ENCODE results near the gene SCN7A.
"Not testable (repeated sequence)": the region's sequence is repeated elsewhere in the genome, so short reads cannot be mapped to it uniquely, and the experiment has no call there.

Gene SCN7A

DNA sequence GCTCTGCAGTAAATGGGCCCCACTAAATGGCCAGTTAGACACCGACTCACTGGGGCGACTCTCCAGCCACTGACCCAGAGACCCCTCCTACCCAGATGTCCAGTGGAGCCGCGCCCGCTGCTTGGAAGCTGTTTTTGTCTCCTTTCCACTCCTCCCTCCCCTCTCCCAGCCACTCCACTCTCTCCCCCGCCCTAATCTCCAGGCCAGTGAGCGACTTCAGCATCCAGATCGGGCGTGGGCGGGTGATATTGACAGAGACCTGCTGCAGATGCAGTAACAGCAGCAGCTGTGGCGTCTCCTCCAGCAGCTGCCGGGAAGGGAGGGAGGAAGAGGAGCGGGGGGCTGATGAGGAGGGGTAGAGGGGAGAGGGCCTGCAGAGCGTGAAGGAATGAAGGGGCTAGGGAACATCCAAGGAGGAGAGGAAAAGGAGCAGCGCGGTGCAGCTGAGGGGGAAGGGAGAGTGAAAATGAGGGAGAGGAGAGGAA is at the start of gene SCN7A:
TSS of gene SCN7A (minus strand) at position 110 of the 485 bp plus-strand sequence. CDS start 16,553 bp downstream, outside the sequence.
- no peak for DNase-seq

DNA sequence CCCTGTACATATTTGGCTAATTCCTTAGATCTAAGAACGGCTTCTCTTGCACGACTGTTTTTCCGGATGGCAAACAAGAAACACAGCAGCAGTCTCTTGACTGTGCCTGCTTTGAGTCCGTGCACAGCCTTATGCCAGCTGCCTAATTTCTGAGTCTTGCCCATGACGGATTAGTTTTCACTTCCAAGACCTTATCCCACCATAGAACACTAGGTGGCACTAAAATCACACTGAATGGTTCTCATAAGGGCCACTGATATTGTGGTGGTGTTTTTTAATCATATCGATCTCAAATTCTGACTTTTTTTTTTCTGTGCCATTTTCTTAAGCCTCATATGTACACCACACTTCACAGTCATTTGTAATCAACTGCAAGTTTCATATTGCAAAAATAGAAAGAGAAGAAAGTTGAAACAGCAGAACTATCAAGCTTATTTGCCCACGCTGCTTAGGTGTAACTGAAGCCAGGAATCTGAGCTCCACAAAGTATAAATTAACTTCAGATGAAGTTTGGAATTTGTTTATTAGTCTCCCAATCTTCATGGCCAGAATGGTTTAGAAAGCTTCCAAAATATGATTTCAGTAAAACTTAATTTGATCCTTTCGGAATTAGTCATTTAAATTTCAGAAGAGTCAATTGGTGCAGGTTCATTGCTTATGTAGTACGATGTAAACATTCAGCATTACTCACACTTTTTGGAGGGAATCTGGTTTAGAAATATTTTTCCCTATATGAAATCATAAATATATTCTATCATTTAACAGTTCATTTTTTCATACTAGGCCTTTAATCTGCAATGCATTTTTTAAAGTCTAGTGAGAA is 45.5 kb upstream of the SCN7A start:
- no peak for DNase-seq

DNA sequence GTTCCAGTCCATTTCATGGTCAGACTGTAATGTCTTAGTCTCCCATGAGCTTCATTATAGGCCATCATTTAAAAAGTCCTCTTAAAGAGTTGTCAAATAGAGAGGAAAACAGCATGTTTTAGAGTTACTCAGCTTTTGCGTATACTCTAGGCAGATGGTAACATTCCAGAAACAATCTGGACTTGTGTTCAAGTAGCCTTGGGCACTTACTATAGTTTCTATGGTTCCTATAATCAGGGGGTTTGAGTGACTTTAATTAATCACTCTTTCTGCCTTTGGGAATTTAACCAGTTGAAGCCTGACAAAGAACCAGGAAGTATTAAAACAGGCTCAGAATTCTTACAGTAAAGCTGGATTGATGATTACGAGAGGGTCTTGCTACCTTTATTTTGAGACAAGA is 42.1 kb upstream of the SCN7A start:
- no peak for DNase-seq

DNA sequence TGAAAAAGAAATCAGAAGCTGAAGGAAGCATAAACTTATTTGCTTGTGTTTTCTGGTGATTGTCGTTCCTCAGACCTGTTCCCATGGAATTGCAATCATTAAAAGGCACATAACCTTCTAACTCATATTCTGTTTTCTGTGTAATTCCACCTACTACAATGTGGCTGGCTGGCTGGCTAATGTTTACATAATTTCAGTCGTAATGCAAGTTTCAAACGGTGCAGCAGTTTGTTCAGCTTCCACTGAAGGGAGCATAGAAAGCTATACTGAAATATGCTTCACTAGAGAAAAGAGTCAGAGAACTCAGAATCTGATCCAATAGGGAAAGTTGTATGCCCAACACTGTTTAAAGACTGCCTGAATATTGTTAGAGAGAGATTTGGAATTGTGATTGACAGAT is 27.1 kb upstream of the SCN7A start:
- no peak for DNase-seq

DNA sequence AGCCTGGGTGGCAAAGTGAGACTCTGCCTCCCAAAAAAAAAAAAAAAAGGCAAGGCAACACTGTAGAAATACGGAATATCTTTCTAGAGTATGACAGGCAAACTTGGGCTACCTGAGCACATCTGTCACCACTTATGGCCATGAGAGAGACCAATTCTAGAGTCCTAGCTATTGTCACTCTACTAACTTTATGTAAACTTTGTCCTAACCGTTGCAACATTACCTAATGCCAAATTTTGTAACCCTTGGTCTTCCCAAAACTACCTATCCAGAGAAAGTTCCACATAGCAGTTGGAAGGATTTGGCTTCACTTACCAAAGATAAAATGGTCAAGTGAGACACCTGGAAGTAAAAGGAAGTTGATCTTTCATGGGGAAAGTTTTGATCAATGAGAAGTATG is 26.6 kb upstream of the SCN7A start:
- DNase-seq: no peak

DNA sequence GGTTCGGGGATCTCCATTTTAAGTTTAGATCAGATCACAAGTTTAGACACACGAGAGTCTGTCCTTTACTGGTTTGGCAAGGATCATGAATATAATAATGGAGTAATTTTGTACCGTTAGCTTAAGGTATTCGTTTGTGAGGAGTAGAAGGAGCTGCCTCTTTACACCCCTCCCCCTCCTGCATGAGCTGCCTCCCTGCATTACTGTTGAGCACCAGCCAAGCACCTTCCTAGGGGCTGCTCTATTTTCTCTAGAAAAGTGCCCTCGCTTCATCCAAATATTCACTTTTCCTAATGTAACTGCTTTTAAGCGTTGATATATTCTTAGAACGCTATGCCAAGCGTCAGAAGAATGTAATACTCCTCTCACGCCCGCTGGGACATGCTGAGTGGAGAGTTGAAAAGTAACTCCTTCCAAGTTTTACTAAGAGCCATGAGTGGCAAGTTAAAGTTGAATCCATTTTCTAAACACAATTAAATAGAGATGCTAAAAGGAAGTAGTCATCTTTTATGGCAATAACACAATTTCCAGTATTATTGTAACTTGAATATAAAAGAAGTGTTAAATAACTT is 25.4 kb upstream of the SCN7A start:
- DNase-seq: no peak

DNA sequence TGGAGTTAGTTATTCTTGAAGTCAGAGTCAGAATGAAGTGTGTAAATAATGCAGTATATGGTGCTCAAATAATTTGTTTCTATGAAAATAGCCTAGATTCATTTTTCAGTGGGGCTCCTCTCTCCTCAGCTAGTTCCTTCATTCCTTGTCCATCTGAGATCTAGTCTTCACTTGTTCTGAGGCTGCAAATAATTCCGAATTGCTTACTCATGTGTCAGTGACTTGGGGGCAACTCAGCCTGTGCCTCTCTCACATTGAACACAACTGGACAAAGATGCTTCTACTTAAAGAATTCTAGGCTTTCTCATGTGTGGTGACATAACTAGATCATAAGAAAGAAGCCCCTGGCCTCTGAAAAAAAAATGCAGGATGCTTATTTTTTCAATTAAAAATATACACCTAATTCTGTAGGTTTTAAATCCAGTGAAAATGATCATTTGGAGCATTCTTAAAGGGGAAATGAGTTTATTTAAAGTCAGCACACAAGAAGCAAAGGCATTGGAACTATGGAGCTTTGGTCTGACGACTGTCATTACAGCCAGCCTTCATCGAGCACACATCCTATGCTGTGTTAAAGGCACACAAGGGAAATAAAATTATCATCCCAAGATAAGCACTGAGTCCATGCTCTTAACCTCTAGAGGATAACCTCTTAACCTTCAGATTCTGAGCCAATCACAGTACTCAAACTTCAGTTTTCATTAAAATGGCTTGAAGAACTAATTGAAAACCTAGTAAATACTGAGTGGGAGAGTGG is 24.8 kb upstream of the SCN7A start:
- DNase-seq: no peak

DNA sequence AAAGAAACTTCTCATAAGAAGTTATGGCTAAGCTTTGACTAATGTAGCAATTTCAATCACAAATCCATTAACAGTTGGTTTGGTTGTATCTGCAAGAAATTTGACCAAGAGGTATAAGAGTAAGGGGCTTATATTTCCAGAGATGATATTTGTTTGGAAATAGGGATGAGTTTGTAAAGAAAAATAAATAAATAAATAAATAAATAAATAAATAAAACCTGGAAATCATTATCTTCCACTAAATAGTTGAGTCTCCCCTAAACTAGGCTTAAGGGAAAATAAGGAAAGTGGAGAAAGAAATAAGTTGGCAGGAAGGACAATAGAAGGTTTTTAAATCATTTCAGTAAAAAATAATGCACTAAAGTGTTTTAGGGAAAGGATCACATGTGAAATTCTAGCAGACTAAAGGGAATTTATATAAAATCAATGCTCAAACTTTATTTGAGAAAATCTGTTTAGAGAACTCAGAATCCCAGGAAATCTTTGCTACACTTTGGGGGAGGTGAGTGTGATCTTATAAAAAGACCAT is 23.5 kb upstream of the SCN7A start:
- DNase-seq: no peak

DNA sequence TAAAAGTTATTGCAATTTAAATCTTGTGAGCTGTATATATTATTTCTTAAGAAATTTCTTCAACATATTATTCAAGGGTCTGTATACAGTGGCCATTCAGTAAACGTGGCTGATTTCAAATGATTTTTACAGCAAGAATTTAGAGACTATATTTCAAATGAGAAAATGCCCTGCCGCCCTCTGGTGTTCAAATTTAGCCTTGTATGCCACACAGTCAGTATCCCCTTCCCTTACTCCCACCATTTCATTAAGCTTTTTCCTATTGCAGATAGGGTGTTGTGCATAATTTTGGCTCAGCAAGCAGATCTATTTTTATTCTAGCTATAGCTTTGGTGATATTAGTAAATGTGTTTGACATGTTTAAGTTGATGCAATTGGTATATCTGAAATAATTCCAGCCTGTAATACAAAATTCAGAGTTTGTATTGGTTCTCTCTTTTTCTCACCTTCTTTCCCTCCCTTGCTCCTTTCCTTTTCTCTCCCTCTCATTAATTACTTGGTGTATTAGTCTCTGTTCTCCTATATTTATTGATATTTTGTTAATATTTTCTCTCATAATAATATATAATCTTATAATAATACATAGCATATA is 22.8 kb upstream of the SCN7A start:
- no peak for DNase-seq

DNA sequence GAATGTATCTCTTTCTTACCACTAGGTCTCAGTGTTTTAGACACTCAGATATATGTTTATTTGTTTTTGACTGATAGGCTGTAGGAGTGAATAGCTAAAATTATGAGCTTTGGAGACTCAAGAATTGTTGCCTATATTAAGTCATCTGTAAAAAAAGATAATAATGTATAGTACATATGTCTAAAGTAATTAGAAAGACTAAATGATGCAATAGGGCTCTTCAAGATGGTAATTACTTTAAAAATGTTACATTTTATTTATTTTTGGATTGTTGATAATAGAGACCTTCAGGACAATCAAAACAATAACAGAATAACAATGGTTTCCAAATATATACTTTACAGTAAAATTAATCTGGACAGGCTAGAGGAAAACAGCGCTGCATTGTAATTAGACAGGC is 19.9 kb upstream of the SCN7A start:
- no peak for DNase-seq

DNA sequence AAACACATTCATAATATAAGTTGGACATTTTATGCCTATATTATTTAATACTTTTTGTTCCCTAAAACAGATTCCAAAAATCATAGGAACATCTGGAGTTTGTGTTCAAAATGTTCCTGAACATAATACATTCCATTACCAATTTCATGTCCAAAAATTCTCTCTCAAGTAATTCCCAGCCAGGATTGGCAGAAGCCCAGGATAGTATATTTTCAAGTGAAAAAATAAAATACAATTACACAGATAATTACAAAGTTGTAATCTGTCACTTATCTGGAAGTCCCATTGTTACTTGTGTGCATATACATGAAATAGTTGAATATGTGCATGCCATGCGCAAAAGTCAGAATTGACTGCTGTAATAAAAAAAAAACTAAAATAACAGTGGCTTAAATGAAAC is 5.2 kb upstream of the SCN7A start:
- DNase-seq: no peak

DNA sequence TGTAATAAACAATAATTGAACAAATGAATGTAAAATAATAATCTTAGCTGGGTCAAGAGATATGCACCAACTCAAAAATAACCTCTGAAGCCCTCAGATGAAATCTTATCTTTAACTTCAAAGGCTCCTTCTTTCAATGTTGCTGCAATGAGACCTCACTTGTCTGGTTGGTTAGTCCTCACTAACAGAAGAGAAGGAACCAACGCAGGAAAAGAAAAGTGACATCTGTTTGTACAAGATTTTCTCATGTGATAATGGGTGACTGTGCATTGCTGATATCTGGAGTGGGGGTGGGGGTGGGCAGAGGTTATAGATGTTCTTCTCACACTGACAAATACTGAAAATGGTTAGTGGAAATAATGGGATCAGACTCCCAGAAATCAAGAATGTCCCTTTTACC is 2.6 kb downstream of the SCN7A start:
- DNase-seq: no peak

DNA sequence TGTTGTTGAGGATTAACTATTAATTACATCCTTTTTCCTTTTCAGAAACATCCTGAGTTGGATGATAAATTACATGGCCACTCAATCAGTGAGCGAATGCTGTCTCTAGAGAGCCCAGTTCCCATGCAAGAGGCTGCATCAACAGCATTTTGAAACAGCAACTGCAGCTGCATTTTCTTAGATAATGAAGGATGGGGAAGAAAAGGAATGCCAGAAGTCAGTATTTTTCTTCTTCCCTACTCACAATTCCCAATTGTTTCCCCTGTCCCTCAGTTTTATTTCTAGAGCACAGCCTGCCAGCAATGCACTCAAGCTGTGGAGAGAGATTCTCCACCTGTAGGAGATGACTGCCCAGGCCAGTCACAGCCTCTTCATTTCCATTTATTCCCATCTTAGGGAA is 6.9 kb downstream of the SCN7A start:
- no peak for DNase-seq

DNA sequence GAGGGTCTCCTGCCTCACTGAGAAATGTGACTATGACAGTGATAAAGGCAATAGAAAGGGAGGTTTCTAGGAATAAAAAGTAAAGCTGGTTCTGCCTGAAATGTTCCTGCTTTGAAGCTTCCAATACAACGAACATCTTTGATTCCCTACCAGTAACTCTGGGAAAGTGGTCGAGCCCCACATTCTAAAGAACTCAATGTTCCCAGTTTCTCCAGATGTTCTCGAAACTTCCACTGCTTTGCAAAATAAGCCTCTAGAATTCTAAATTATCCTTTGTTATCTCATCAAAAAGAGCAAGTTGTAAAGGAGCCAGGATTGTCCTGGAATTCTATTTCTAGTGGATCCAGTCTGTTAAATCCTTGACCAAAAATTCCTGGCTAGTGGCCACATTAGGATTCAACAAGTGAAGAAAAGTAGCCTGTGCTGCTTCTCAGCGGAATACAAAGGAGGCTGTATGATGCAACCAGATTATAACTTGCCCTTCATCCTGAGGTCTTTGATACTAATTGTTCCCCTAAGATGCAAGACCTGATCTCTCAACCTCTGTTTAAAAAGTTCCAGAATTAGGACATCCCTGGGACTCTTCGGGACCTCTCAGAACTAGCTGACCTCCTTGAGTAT is 8.4 kb downstream of the SCN7A start:
- no peak for DNase-seq

DNA sequence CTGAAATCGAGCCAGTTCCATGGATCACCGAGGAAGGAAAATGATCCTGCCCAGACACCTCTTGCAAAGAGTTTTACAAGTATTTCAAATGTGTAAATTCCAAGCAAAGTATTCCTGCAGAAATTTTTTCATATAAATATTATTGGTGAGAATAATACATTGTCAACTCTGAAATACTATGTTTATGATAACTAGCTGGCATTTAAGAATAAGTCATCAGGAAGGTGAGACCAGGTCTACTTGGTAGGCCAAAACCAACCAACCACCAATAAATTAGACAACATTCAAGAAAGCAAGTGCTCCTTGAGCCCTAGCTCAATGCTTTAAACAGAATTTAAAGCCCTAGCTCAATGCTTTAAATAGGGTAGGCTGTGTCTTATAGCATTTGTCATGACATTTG is 21.7 kb downstream of the SCN7A start:
- DNase-seq: no peak

DNA sequence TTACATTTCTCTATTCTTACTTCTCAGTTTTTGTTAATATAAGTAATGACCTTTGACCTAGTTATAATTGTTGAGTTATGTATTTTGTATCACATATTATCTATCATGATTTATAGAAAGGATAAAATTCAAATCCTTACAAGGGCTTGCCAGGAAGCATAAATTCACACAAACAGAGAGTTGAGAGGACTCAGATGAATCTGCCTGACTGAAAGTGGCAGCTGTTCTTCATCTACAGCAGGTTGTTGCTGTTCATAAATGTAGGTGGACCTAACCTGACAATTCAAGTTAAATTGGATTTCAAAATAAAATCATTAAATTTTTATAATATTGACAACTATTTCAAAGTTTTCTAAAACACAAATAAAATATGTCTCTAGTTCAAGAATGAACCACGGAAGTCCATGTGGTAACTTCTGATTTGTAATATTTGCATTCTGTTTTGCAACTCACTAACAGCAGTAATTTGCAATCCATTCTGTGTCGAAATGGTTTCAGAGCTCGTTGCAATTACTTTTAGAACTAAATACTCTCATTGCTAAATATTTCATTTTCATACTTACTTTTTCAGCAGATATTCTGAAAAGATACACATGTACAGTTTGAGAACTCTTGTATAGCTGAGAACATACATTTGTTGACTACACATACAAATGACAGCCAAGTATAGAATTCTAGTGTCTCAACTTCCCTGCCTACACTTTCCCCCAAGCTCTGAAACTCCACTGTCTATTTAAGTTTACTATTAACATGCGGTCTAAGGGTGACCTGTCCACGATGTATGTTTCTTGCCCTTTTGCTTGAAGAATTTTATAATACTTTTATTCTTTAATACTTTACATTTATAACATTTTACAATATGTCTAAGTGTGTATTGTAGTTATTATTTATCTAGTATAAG is 25.7 kb downstream of the SCN7A start:
- no peak for DNase-seq

DNA sequence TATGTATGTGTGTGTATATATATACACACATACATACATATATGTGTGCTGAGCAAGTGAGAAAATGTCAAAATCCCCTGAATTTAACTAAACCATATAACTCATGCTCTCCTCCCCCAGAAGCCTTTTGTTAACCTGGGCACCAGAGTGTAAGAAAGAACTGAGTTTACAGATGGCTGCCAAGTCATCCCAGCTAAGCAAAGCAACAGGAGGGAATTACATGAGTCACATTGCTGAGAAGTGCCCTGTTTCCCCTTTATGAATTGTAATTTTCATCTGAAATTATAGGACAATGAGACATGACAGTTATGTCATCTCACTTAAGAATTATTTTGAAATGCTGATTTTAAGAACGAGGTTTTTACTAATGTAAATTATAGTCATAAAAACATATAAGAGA is 29.9 kb downstream of the SCN7A start:
- no peak for DNase-seq

DNA sequence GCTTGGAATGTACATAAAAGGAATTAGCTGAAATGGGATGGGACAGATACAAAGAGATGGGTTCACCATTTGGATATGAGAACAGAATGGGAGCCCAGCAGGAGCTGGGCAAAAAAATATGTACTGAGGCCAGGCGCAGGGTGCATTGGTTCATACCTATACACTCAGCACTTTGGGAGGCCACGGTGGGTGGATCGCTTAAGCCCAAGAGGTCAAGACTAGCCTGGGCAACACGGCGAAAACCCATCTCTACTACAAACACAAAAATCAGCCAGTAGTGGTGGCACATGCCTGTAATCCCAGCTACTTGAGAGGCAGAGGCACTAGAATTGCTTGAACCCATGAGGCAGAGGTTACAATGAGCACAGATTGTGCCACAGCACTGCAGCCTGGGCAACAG is 30.4 kb downstream of the SCN7A start:
- no peak for DNase-seq

DNA sequence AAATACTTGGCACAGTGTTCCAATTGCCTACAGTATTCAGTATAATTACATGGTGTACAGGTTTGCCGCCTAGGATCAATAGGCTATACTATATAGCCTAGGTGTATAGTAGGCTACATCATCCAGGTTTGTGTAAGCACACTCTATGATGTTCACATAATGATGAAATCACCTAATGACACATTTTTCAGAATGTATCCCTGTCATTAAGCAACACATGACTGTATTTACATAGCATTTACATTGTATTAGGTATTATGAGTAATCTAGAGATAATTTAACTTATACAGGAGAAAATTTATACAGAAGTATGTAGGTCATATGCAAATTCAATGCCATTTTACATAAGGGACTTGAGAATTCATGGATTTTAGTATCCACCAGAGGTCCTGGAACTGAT is 35.4 kb downstream of the SCN7A start:
- DNase-seq: no peak

DNA sequence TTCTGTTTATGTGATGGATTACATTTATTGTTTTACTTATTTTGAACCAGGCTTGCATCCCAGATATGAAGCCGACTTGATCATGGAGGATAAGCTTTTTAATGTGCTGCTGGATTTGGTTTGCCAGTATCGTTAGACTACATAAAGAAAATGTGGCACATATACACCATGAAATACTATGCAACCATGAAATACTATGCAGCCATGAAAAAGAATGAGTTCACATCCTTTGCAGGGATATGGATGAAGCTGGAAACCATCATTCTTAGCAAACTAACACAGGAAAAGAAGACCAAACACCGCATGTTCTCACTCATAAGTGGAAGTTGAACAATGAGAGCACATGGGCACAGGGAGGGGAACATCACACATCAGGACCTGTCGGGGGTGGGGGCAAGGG is 38.2 kb downstream of the SCN7A start:
- not testable (repeated sequence) for DNase-seq

DNA sequence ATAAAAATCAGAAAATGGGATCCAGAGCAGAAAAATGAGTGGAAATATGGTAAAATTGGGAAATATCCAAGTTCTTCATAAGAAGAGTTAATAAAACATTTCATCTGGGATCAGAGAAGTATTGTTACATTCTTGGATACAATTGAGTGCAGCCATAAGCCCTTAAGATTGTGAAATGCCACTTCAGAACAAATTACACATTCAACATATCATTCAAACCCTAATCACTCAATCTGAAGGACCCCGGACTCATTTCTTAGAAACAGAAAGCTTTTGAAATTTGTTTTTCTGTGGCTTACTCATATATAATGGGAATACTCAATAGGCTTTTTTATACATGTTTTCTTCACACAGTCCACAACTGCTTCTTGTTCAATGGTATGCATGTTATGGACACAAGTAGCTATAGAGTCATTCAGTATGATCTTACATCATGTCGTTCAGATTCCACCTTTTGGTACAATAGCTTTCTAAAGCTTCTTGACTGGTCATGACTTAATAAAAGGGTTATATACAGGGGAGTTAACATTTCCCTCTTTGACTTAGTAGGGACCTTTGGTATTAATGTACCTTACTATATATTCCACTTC is 39.9 kb downstream of the SCN7A start:
- no peak for DNase-seq
